Ascending aorta (tissue), 2 donors: Measurements from ENCODE around the gene OPRM1. TPM values are rescaled to one million over a fixed set of nuclear protein-coding genes. Genes with fewer than 3 reads are reported as not detected.
"Not testable (repeated sequence)": the region's sequence is repeated elsewhere in the genome, so short reads cannot be mapped to it uniquely, and the experiment has no call there.

Experiments used
- DNase-seq, 2 donors: peaks; one replicate each; pipeline ENCODE4 v3.0.0-alpha.2; 2019; ENCODE audit warnings: low spot score in 2 of 2
- H3K27ac ChIP-seq, 2 donors: fragments of 200-600 bp; sonication (generic); one replicate each; pipeline ENCODE4 v1.5.1; 2016 to 2017; ENCODE audit warnings: mild to moderate bottlenecking in 1 of 2
- H3K27me3 ChIP-seq: fragments of 200-600 bp; sonication (generic); one replicate; pipeline ENCODE4 v1.5.1; 2017
- H3K36me3 ChIP-seq, 2 donors: fragments of 200-600 bp; sonication (generic); one replicate each; pipeline ENCODE4 v1.5.1; 2016
- H3K4me1 ChIP-seq, 2 donors: fragments of 200-600 bp; sonication (generic); one replicate each; pipeline ENCODE4 v1.5.1; 2016 to 2017; ENCODE audit warnings: mild to moderate bottlenecking in 1 of 2
- H3K4me3 ChIP-seq, 2 donors: fragments of 200-600 bp; sonication (generic); one replicate each; pipeline ENCODE4 v1.5.1; 2016 to 2017; ENCODE audit warnings: mild to moderate bottlenecking in 1 of 2
- H3K9me3 ChIP-seq, 2 donors: fragments of 200-600 bp; sonication (generic); one replicate each; pipeline ENCODE4 v1.5.1; 2016
- CTCF ChIP-seq, 3 experiments: fragments of 200-600 bp in 2 of 3; fragments of 450-650 bp in 1 of 3; sonication (generic) in 2 of 3; IDR thresholded peaks; one replicate each; pipeline ENCODE4 v1.5.1; 2016 to 2019; ENCODE audit warnings: antibody characterized with exemption in 3 of 3, mild to moderate bottlenecking in 1 of 3, moderate library complexity in 1 of 3
- intact Hi-C: fragments of 100-400 bp; cut with DNase I; formaldehyde crosslinking; loops from one replicate; pipeline ENCODE4 v1.15.1; 2023
- total RNA-seq: library from RNA; depleted of rRNA; stranded (reverse); fragments of >200 nt; gene quantifications from one replicate; pipeline ENCODE4 v1.1.0, GENCODE V29; 2016

The OPRM1 gene
- total RNA-seq, 1 donor from 2014 or later = not detected

DNA sequence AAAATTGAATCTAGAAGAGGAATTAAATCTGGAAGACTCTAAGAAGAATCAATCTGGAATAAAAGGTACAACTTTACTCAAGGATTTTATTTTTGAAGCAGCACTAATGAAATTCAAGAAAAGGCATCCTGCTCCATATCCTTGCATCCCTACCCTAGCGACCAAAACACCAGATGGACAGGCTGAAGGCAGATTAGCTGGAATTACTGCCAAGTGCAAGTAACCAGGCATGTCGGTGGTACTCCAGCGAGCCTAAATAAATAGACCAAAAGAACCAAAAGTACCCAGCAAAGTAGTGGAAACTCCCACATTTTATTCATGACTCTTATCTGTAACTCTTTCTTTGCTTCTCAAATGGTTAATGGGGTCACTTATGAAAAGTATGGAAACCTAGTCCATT, 21.0 kb downstream of the OPRM1 start:
- Histone ChIP-seq H3K9me3 (peaks cover 0 to 2% of the 10 kb centered on the region in 2 donors), H3K27ac (no peak overlapping the region), H3K27me3 (no peaks in the 10 kb centered on the region), H3K4me1 (peaks cover 0 to 4% of the 10 kb centered on the region in 2 donors), H3K4me3 (no peak overlapping the region), H3K36me3 (no peaks in the 10 kb centered on the region)
- intact Hi-C loops = no loop called here
- TF ChIP-seq CTCF (IDR thresholded peaks at IDR 0.05) = no peak
- DNase-seq = no peak

DNA sequence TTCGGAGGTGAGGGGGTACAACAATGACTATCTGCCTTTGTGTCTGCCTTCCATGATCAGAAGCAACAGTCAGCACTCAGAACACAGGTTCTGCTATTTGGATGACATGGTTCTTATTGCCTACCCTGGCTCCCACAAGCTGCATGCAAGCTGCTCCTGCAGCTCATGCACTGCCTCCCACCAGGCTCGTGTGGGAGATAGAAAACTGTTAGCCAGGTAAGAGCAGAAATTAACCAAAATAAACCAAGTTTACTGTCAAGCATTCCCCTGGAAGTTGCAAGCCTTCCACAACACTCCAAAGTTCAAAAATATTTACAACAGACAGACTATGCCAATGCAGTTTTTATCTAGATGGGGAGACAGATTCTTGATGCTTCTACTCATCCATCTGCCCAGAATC, 31.0 kb downstream of the OPRM1 start:
- intact Hi-C loops = no loop called here
- Histone ChIP-seq H3K27me3 (no peaks in the 10 kb centered on the region), H3K4me1 (no peaks in the 10 kb centered on the region), H3K27ac (no peak overlapping the region), H3K4me3 (no peak overlapping the region), H3K36me3 (no peaks in the 10 kb centered on the region), H3K9me3 (peaks cover 0 to 6% of the 10 kb centered on the region in 2 donors)
- DNase-seq = no peak
- TF ChIP-seq CTCF (IDR thresholded peaks at IDR 0.05) = no peak

- intact Hi-C loops = no loop called here
- Histone ChIP-seq H3K36me3 (no peaks in the 10 kb centered on the region), H3K9me3 (peaks cover 0 to 3% of the 10 kb centered on the region in 2 donors), H3K4me1 (no peaks in the 10 kb centered on the region), H3K27ac (no peak overlapping the region), H3K27me3 (no peaks in the 10 kb centered on the region), H3K4me3 (no peak overlapping the region)
- TF ChIP-seq CTCF (IDR thresholded peaks at IDR 0.05) = no peak
- DNase-seq = no peak
Measured at GRCh38 chr6:154070657-154071056, 31.6 kb downstream of the OPRM1 start.

DNA sequence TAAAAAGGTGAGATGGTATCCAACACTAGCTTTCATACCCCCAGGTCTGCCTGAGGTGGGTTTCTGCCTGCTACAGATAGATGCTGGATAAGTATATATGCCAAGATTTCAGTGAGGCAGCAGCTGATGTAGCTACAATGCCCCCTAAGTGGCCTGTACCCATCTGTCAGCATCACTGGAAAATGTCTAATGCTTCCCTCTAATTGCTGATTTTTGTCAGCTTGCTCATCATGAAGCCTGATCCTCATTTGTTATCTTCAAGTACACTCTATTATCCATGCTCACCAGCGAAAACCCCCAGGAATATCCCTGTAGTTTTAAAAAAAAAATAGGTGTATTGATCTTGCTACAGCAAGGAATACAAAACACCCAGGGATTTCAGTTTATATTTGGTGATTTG, 32.2 kb downstream of the OPRM1 start:
- Histone ChIP-seq H3K9me3 (peaks cover 0 to 3% of the 10 kb centered on the region in 2 donors), H3K4me3 (no peak overlapping the region), H3K36me3 (no peaks in the 10 kb centered on the region), H3K27ac (no peak overlapping the region), H3K27me3 (no peaks in the 10 kb centered on the region), H3K4me1 (no peaks in the 10 kb centered on the region)
- intact Hi-C loops = no loop called here
- TF ChIP-seq CTCF (IDR thresholded peaks at IDR 0.05) = no peak
- DNase-seq = no peak

GRCh38 chr6:154071711-154072110, 32.7 kb downstream of the OPRM1 start:
- H3K4me1 ChIP-seq = no peaks in the 10 kb centered on the region
- H3K27ac ChIP-seq = no peak overlapping the region
- no peak overlapping the region for H3K4me3 ChIP-seq
- no peak for DNase-seq
- TF ChIP-seq CTCF (IDR thresholded peaks at IDR 0.05) = no peak
- H3K27me3 ChIP-seq = no peaks in the 10 kb centered on the region
- H3K36me3 ChIP-seq = no peaks in the 10 kb centered on the region
- H3K9me3 ChIP-seq = peaks cover 0 to 3% of the 10 kb centered on the region in 2 donors
- intact Hi-C loops = no loop called here

GRCh38 chr6:154078596-154078995, 39.6 kb downstream of the OPRM1 start:
- H3K9me3 ChIP-seq, H3K4me3 ChIP-seq, H3K27ac ChIP-seq, DNase-seq, intact Hi-C loops, H3K4me1 ChIP-seq, H3K36me3 ChIP-seq, H3K27me3 ChIP-seq: not testable (repeated sequence)
